AG04450 (cell line): Measurements from ENCODE around the gene TSR3. TPM values are rescaled to one million over a fixed set of nuclear protein-coding genes. Genes with fewer than 3 reads are reported as not detected.
A peak's percentile ranks its signal among the peaks of the same experiment; 100 is the strongest.
"Not testable (repeated sequence)": the region's sequence is repeated elsewhere in the genome, so short reads cannot be mapped to it uniquely, and the experiment has no call there.

Source experiments
- CTCF ChIA-PET: fragments of 300-600, 350-600 bp; formaldehyde crosslinking; extraction: SDS; loops from one replicate; lab custom pipeline; 2022; ENCODE audit warnings: antibody characterized with exemption, inconsistent platforms; lab: Charles Lee
- POLR2A ChIA-PET: fragments of 350-600 bp; formaldehyde crosslinking; extraction: SDS; loops from one replicate; lab custom pipeline; 2021; ENCODE audit warnings: antibody characterized with exemption, inconsistent platforms; lab: Yijun Ruan, JAX
- DNase-seq: peaks from one replicate; pipeline ENCODE4 v3.0.0-alpha.2; 2011; ENCODE audit warnings: low read depth, low spot score
- H3K27ac ChIP-seq: one replicate; pipeline ENCODE4 v1.5.1; 2012; ENCODE audit warnings: low read depth, low read length, control low read depth
- H3K27me3 ChIP-seq: one replicate; pipeline ENCODE4 v1.6.0; 2012; ENCODE audit warnings: low read length; ENCODE audit not compliant: control insufficient read depth, insufficient read depth
- H3K4me3 ChIP-seq: 2 replicates; pipeline ENCODE4 v1.5.1; 2011; ENCODE audit warnings: mild to moderate bottlenecking, low read depth, low read length, control low read depth
- H3K9me3 ChIP-seq: 2 replicates; pipeline ENCODE4 v1.5.1; 2012; ENCODE audit warnings: low read length; ENCODE audit not compliant: control insufficient read depth, insufficient read depth
- CTCF ChIP-seq: IDR thresholded peaks from 2 replicates; pipeline ENCODE4 v1.5.1; 2011; ENCODE audit warnings: low read depth, low read length, control low read depth, inconsistent platforms
- polyA plus RNA-seq: library from polyadenylated mRNA; depleted of rRNA; stranded (reverse); fragments of >200 nt; gene quantifications from 2 replicates; pipeline ENCODE4 v1.2.3, GENCODE V29; 2011

The TSR3 gene
- polyA plus RNA-seq, 1 experiment, result 34.4 TPM

GRCh38 chr16:1330260-1330914 lies 21.3 kb downstream of the TSR3 start:
- H3K27ac ChIP-seq, result no peak overlapping the region
- CTCF ChIA-PET, result interaction anchor here (0.5 to 0.7 kb wide), 6 partner anchors 10 to 1176 kb away, joined by 3 to 4 read pairs (median 4); no protein-coding TSS in a partner anchor
- peak; percentile 42 for TF ChIP-seq CTCF

GRCh38 chr16:1328961-1329360 lies 22.7 kb downstream of the TSR3 start:
- H3K27me3 ChIP-seq, result peaks cover 32% of the 10 kb centered on the region
- H3K9me3 ChIP-seq, H3K4me3 ChIP-seq, H3K27ac ChIP-seq, CTCF ChIA-PET, DNase-seq, POLR2A ChIA-PET: not testable (repeated sequence)

More at GRCh38 chr16:1330260-1330914, 21.3 kb downstream of the TSR3 start:
- no peak for DNase-seq
- POLR2A ChIA-PET, result interaction anchor here (0.5 to 0.7 kb wide), 2 partner anchors 9 to 79 kb away, joined by 3 to 4 read pairs; no protein-coding TSS in a partner anchor
- peaks cover 8% of the 10 kb centered on the region for H3K9me3 ChIP-seq
- no peak overlapping the region for H3K4me3 ChIP-seq
- peaks cover 47% of the 10 kb centered on the region for H3K27me3 ChIP-seq

GRCh38 chr16:1328136-1328535 lies 23.5 kb downstream of the TSR3 start:
- POLR2A ChIA-PET, H3K27ac ChIP-seq, DNase-seq, CTCF ChIA-PET, H3K4me3 ChIP-seq, H3K9me3 ChIP-seq: not testable (repeated sequence)
- peaks cover 28% of the 10 kb centered on the region for H3K27me3 ChIP-seq

GRCh38 chr16:1327619-1327947 lies 24.1 kb downstream of the TSR3 start:
- H3K27me3 ChIP-seq, result peaks cover 22% of the 10 kb centered on the region
- no peak overlapping the region for H3K4me3 ChIP-seq
- no peak for DNase-seq
- ChIA-PET POLR2A (no interaction called here), CTCF (no interaction called here)
- no peak for TF ChIP-seq CTCF
- peaks cover 8% of the 10 kb centered on the region for H3K9me3 ChIP-seq
- no peak overlapping the region for H3K27ac ChIP-seq

- TF ChIP-seq CTCF, result no peak
- POLR2A ChIA-PET, result interaction anchor here (0.6 kb wide), 1 partner anchor 11 kb away, joined by 3 read pairs; no protein-coding TSS in a partner anchor
- Histone ChIP-seq H3K27ac (no peak overlapping the region), H3K4me3 (no peak overlapping the region), H3K27me3 (peaks cover 17% of the 10 kb centered on the region), H3K9me3 (peaks cover 8% of the 10 kb centered on the region)
- DNase-seq, result no peak
- CTCF ChIA-PET, result interaction anchor here (0.6 kb wide), 2 partner anchors 111 to 137 kb away, joined by 3 to 5 read pairs; no protein-coding TSS in a partner anchor
Observed at GRCh38 chr16:1326946-1327618, 24.6 kb downstream of the TSR3 start.

GRCh38 chr16:1326391-1326790 lies 25.3 kb downstream of the TSR3 start:
- Histone ChIP-seq H3K27ac (no peak overlapping the region), H3K9me3 (peaks cover 8% of the 10 kb centered on the region), H3K27me3 (peaks cover 11% of the 10 kb centered on the region), H3K4me3 (no peak overlapping the region)
- ChIA-PET POLR2A (interaction anchor here (0.6 kb wide), 1 partner anchor 11 kb away, joined by 3 read pairs; no protein-coding TSS in a partner anchor), CTCF (interaction anchor here (0.6 kb wide), 2 partner anchors 112 to 137 kb away, joined by 3 to 5 read pairs; no protein-coding TSS in a partner anchor)
- TF ChIP-seq CTCF, result no peak
- DNase-seq, result no peak
